ENCODE data around the gene ZBTB7A. TPM values are rescaled to one million over a fixed set of nuclear protein-coding genes. Genes with fewer than 3 reads are reported as not detected.
A peak's percentile ranks its signal among the peaks of the same experiment; 100 is the strongest.

Gene ZBTB7A
- total RNA-seq, 4 donors from 2014 or later, result 64.9 to 97.7 (median 86.7) TPM

GRCh38 chr19:4065430-4066175 is 1.1 kb downstream of the ZBTB7A start:
- H3K27ac ChIP-seq, result peak overlapping the region; percentile 88 to 100 (median 94)
- no peak for TF ChIP-seq POLR2A (IDR thresholded peaks at IDR 0.05)
- TF ChIP-seq CTCF (IDR thresholded peaks at IDR 0.05), result peak in 1 of 5 experiments; percentile 40
- no peak for TF ChIP-seq EP300 (IDR thresholded peaks at IDR 0.05)
- WGBS, 2 donors, result 0 to 2% methylated on average over 9 to 27 of the region's 98 CpGs

GRCh38 chr19:4064496-4065260 is 2.0 kb downstream of the ZBTB7A start:
- no peak for DNase-seq (ENCODE audit: low spot score in 2 of 2)
- Histone ChIP-seq H3K36me3 (no peaks in the 10 kb centered on the region), H3K4me1 (peaks cover 0 to 64% (median 53%) of the 10 kb centered on the region in 4 donors), H3K27me3 (no peaks in the 10 kb centered on the region), H3K4me3 (peak overlapping the region; percentile 53 to 100 (median 84)), H3K9me3 (no peaks in the 10 kb centered on the region), H3K27ac (peak overlapping the region; percentile 88 to 100 (median 98))
- WGBS, 2 donors, result 0% methylated on average over 10 to 21 of the region's 57 CpGs
- TF ChIP-seq CTCF (IDR thresholded peaks at IDR 0.05) (no peak), EP300 (IDR thresholded peaks at IDR 0.05) (peak in 1 of 2 donors; percentile 14), POLR2A (IDR thresholded peaks at IDR 0.05) (peak in 1 of 2 donors; percentile 4)

More at GRCh38 chr19:4065430-4066175, 1.1 kb downstream of the ZBTB7A start:
- H3K4me3 ChIP-seq, result peak overlapping the region; percentile 93 to 100 (median 96)
- H3K36me3 ChIP-seq, result no peaks in the 10 kb centered on the region
- no peaks in the 10 kb centered on the region for H3K9me3 ChIP-seq
- H3K4me1 ChIP-seq, result peaks cover 0 to 55% (median 44%) of the 10 kb centered on the region in 4 donors
- H3K27me3 ChIP-seq, result no peaks in the 10 kb centered on the region
- DNase-seq (ENCODE audit: low spot score in 2 of 2), result peak; percentile 85 to 91

- Histone ChIP-seq H3K9me3 (no peaks in the 10 kb centered on the region), H3K27me3 (no peaks in the 10 kb centered on the region), H3K4me3 (peak overlapping the region; percentile 53 to 100 (median 84)), H3K36me3 (no peaks in the 10 kb centered on the region), H3K4me1 (peaks cover 0 to 67% (median 58%) of the 10 kb centered on the region in 4 donors), H3K27ac (peak overlapping the region; percentile 88 to 100 (median 98))
- no peak for DNase-seq (ENCODE audit: low spot score in 2 of 2)
- 1 to 2% methylated on average over 15 to 24 of the region's 24 CpGs for WGBS, 2 donors
- peak in 1 of 2 donors; percentile 19 for TF ChIP-seq EP300 (IDR thresholded peaks at IDR 0.05)
- TF ChIP-seq CTCF (IDR thresholded peaks at IDR 0.05), result no peak
- no peak for TF ChIP-seq POLR2A (IDR thresholded peaks at IDR 0.05)
Observed at GRCh38 chr19:4064149-4064495, 2.6 kb downstream of the ZBTB7A start.

GRCh38 chr19:4063369-4064148 is 3.1 kb downstream of the ZBTB7A start:
- TF ChIP-seq EP300 (IDR thresholded peaks at IDR 0.05) (no peak), CTCF (IDR thresholded peaks at IDR 0.05) (peak in 1 of 5 experiments; percentile 8), POLR2A (IDR thresholded peaks at IDR 0.05) (peak in 1 of 2 donors; percentile 22)
- H3K27me3 ChIP-seq, result no peaks in the 10 kb centered on the region
- no peaks in the 10 kb centered on the region for H3K36me3 ChIP-seq
- no peaks in the 10 kb centered on the region for H3K9me3 ChIP-seq
- H3K4me1 ChIP-seq, result peaks cover 0 to 67% (median 61%) of the 10 kb centered on the region in 4 donors
- peak overlapping the region; percentile 53 to 100 (median 84) for H3K4me3 ChIP-seq
- peak overlapping the region; percentile 88 to 100 (median 98) for H3K27ac ChIP-seq
- 16 to 34% methylated on average over 19 to 28 of the region's 31 CpGs for WGBS, 2 donors
- DNase-seq (ENCODE audit: low spot score in 2 of 2), result no peak

All from tibial nerve (tissue), 4 donors.